K562 (cell line): ENCODE data around the gene IGF2R. TPM values are rescaled to one million over a fixed set of nuclear protein-coding genes. Genes with fewer than 3 reads are reported as not detected.
A peak's percentile ranks its signal among the peaks of the same experiment; 100 is the strongest.

Source experiments
- ARNT ChIP-seq, 2 experiments: fragments of 450-650 bp; IDR thresholded peaks; 2 replicates each; pipeline ENCODE4 v1.6.1; 2016; ENCODE audit warnings: mild to moderate bottlenecking in 1 of 2
- ATF7 ChIP-seq: fragments of 450-650 bp; IDR thresholded peaks from 2 replicates; pipeline ENCODE4 v1.7.1; 2014; ENCODE audit warnings: mild to moderate bottlenecking, moderate library complexity
- BCOR ChIP-seq: fragments of 450-650 bp; IDR thresholded peaks from 2 replicates; pipeline ENCODE4 v1.6.1; 2016
- C11orf30 ChIP-seq: fragments of 450-650 bp; IDR thresholded peaks from 2 replicates; pipeline ENCODE4 v1.6.1; 2016; ENCODE audit warnings: low read depth, mild to moderate bottlenecking
- CREBBP ChIP-seq: IDR thresholded peaks from one replicate; pipeline ENCODE4 v1.6.1; 2012; ENCODE audit warnings: low read depth, mild to moderate bottlenecking, control low read depth, inconsistent platforms, low read length
- E2F8 ChIP-seq: fragments of 450-650 bp; IDR thresholded peaks from 2 replicates; pipeline ENCODE4 v1.7.1; 2018; ENCODE audit warnings: mild to moderate bottlenecking, low read depth; ENCODE audit not compliant: partially characterized antibody
- ETS1 ChIP-seq: conservative IDR thresholded peaks from 2 replicates; pipeline ENCODE4 v1.6.1; 2011; ENCODE audit warnings: low read depth, mild to moderate bottlenecking, low read length; ENCODE audit not compliant: control insufficient read depth
- ID3 ChIP-seq, 2 experiments: fragments of 250-450 bp in 1 of 2; fragments of 450-650 bp in 1 of 2; sonication (Bioruptor Pico) in 1 of 2; IDR thresholded peaks; 2 replicates each; pipeline versions ENCODE4 v1.6.1 to v1.8.0; 2016 to 2021; ENCODE audit warnings: mild to moderate bottlenecking in 2 of 2, moderate library complexity in 2 of 2, missing compliant biosample characterization in 1 of 2, missing genetic modification characterization in 1 of 2
- MAFK ChIP-seq: IDR thresholded peaks from 2 replicates; pipeline ENCODE4 v1.6.1; 2011; ENCODE audit warnings: low read length, improper control_type of control experiment
- TCF3 ChIP-seq: sonication (generic); formaldehyde crosslinking; IDR thresholded peaks from 2 replicates; pipeline ENCODE4 v1.4.0; 2020; ENCODE audit warnings: mild to moderate bottlenecking, missing genetic modification reagents
- ZBTB43 ChIP-seq: sonication (generic); formaldehyde crosslinking; IDR thresholded peaks from 2 replicates; pipeline ENCODE4 v1.8.0; 2023; ENCODE audit warnings: mild to moderate bottlenecking, missing genetic modification reagents
- ZHX1 ChIP-seq: fragments of 150-350 bp; conservative IDR thresholded peaks from 2 replicates; pipeline ENCODE4 v1.6.1; 2014; ENCODE audit warnings: low read length
- ZNF41 ChIP-seq: fragments of 250-450 bp; sonication (Bioruptor Pico); conservative IDR thresholded peaks from 2 replicates; pipeline ENCODE4 v1.4.0; 2020; ENCODE audit warnings: mild to moderate bottlenecking
- ZNF57 ChIP-seq: fragments of 450-650 bp; formaldehyde crosslinking; IDR thresholded peaks from 2 replicates; pipeline ENCODE4 v1.4.0; 2020; ENCODE audit warnings: mild to moderate bottlenecking, moderate library complexity
- ZNF764 ChIP-seq: fragments of 250-450 bp; sonication (Bioruptor Pico); IDR thresholded peaks from 2 replicates; pipeline ENCODE4 v1.4.0; 2020; ENCODE audit warnings: low read depth, mild to moderate bottlenecking, moderate library complexity
- polyA plus RNA-seq, 8 experiments: library from polyadenylated mRNA; depleted of rRNA in 4 of 8; stranded (reverse) in 5 of 8; unstranded in 3 of 8; fragments of >200 nt; fragmentation: Nextera tagmentation in 2 of 8; fragmentation: Illumina TruSeq in 1 of 8; extraction: Ambion mirVana in 2 of 8; extraction: Trizol in 1 of 8; gene quantifications; 2 replicates each; pipeline versions ENCODE4 v1.2.1 to v1.2.3, GENCODE V29; 2011 to 2014; ENCODE audit warnings: inconsistent platforms in 1 of 8, missing spikeins in 1 of 8
- total RNA-seq, 7 experiments: library from RNA; depleted of rRNA in 6 of 7; stranded (reverse); fragments of >200 nt in 6 of 7; fragmentation: Illumina TruSeq in 2 of 7; extraction: Trizol in 2 of 7; gene quantifications; 2 replicates each; pipeline versions ENCODE4 v1.2.1 to v1.2.3, GENCODE V29; 2011 to 2021; ENCODE audit warnings: low replicate concordance in 1 of 7

The IGF2R gene
- total and polyA plus RNA-seq, 9 of the 15 experiments (the other 6 are each of a cell fraction or from before 2014, with no cell fraction given), result 3.5 to 92.3 (median 34.5) TPM

- TF ChIP-seq ZNF41 (CRISPR knock-in tag) (0 out of 2 replicates have a peak, but pooled peaks have one; percentile 54), ZBTB43 (CRISPR knock-in tag) (no peak), MAFK (no peak), ZNF764 (0 out of 2 replicates have a peak, but pooled peaks have one; percentile 34), BCOR (peak; percentile 92), ETS1 (peak; percentile 93), ZHX1 (no peak), CREBBP (no peak), C11orf30 (peak; percentile 28; the same call in 1 of the 2 replicates), ZNF57 (0 out of 2 replicates have a peak, but pooled peaks have one; percentile 75), ID3 (CRISPR knock-in tag; IDR thresholded peaks at IDR 0.05) (no peak), ID3 (tag; IDR thresholded peaks at IDR 0.05) (peak; percentile 82), ARNT (IDR thresholded peaks at IDR 0.05) (no peak), E2F8 (peak; percentile 92), TCF3 (CRISPR knock-in tag) (no peak; the same call in 1 of the 2 replicates), ATF7 (peak; percentile 69)
Measured at GRCh38 chr6:159968295-159969203, at the start of gene IGF2R (continued).
